HepG2 (cell line): ENCODE results near the gene FBXL7. TPM values are rescaled to one million over a fixed set of nuclear protein-coding genes. Genes with fewer than 3 reads are reported as not detected.

ENCODE experiments used
- ATAC-seq: fragments of 200-7000 bp; cut with Tn5 transposase; 3 replicates; pipeline ENCODE4 v1.9.1; 2020; ENCODE audit warnings: mild to moderate bottlenecking, moderate library complexity
- BruUV-seq: library from RNA; stranded (reverse); fragments of 400-500 nt; replicated peaks from 2 replicates; lab custom pipeline; 2021; lab: Mats Ljungman, UMichigan
- CTCF ChIA-PET: fragments of 300-600 bp; formaldehyde crosslinking; extraction: SDS; loops from one replicate; lab custom pipeline; 2021; ENCODE audit warnings: low total read pairs, inconsistent platforms, low intra/inter-chr PET ratio; lab: Yijun Ruan, JAX
- POLR2A ChIA-PET: fragments of 350-600 bp; sonication (Branson Sonifier 250); formaldehyde crosslinking; loops from one replicate; lab custom pipeline; 2020; ENCODE audit warnings: antibody characterized with exemption, inconsistent platforms; lab: Yijun Ruan, JAX
- DNase-seq: peaks from one replicate; pipeline ENCODE4 v3.0.0-alpha.2; 2015; ENCODE audit warnings: low spot score
- FAIRE-seq: peaks from 3 replicates; lab custom pipeline; 2011; peaks lifted over from hg19 to GRCh38; lab: Jason Lieb, UNC
- H2AFZ ChIP-seq: one replicate; pipeline ENCODE4 v1.6.1; 2011; ENCODE audit warnings: low read length, inconsistent platforms
- H3K27ac ChIP-seq: fragments of 300-600 bp; 3 replicates; pipeline ENCODE4 v1.8.0; 2011; ENCODE audit warnings: mixed run types, mild to moderate bottlenecking, mixed read lengths, low read length, inconsistent platforms; ENCODE audit not compliant: insufficient read depth; ENCODE audit errors: extremely low read length
- H3K27me3 ChIP-seq, 2 experiments: fragments of 200-600 bp in 1 of 2; 2 replicates in 1 of 2; 3 replicates in 1 of 2; pipeline versions ENCODE4 v1.6.0 to v1.8.0; 2011; ENCODE audit warnings: low read length in 2 of 2, mild to moderate bottlenecking in 2 of 2, moderate library complexity in 2 of 2, inconsistent platforms in 1 of 2; ENCODE audit not compliant: insufficient read depth in 2 of 2, control insufficient read depth in 1 of 2
- H3K36me3 ChIP-seq, 2 experiments: fragments of 200-600 bp in 1 of 2; replicated peaks in 1 of 2; 2 replicates in 1 of 2; 3 replicates in 1 of 2; pipeline versions ENCODE4 v1.5.1 to v1.8.0; 2011; ENCODE audit warnings: low read length in 2 of 2, inconsistent platforms in 1 of 2; ENCODE audit not compliant: insufficient read depth in 2 of 2, control insufficient read depth in 1 of 2
- H3K4me1 ChIP-seq: 2 replicates; pipeline ENCODE4 v1.5.1; 2012; ENCODE audit warnings: low read length, inconsistent platforms; ENCODE audit not compliant: insufficient read depth
- H3K4me2 ChIP-seq: 2 replicates; pipeline ENCODE4 v1.6.0; 2011; ENCODE audit warnings: low read depth, low read length, inconsistent platforms
- H3K4me3 ChIP-seq, 3 experiments: fragments of 200-600 bp in 1 of 3; sonication (generic), shearing (Covaris generic) in 1 of 3; replicated peaks in 1 of 3; 2 replicates each; pipeline ENCODE4 v1.5.1; 2011 to 2016; ENCODE audit warnings: low read length in 3 of 3, inconsistent platforms in 2 of 3, low read depth in 2 of 3, mild to moderate bottlenecking in 2 of 3, control low read depth in 1 of 3, mixed read lengths in 1 of 3; ENCODE audit not compliant: insufficient read depth in 1 of 3
- H3K79me2 ChIP-seq: one replicate; pipeline ENCODE4 v1.6.1; 2011; ENCODE audit warnings: low read length, inconsistent platforms; ENCODE audit not compliant: insufficient read depth
- H3K9ac ChIP-seq: 2 replicates; pipeline ENCODE4 v1.6.0; 2011; ENCODE audit warnings: mild to moderate bottlenecking, low read depth, low read length, inconsistent platforms; ENCODE audit not compliant: insufficient read depth
- H3K9me3 ChIP-seq: 2 replicates; pipeline ENCODE4 v1.5.1; 2012; ENCODE audit warnings: mild to moderate bottlenecking, low read length
- H4K20me1 ChIP-seq: 2 replicates; pipeline ENCODE4 v1.6.0; 2011; ENCODE audit warnings: inconsistent platforms, mild to moderate bottlenecking, low read length, moderate library complexity; ENCODE audit not compliant: insufficient read depth
- ATF7 ChIP-seq, 2 experiments: fragments of 450-650 bp in 1 of 2; sonication (generic) in 1 of 2; formaldehyde crosslinking in 1 of 2; IDR thresholded peaks; 2 replicates each; pipeline versions ENCODE4 v1.4.0 to v1.6.1; 2016 to 2020; ENCODE audit warnings: antibody characterized with exemption in 1 of 2, mild to moderate bottlenecking in 1 of 2, missing genetic modification reagents in 1 of 2
- ATF7-NPFF ChIP-seq: sonication (generic); formaldehyde crosslinking; IDR thresholded peaks from 2 replicates; pipeline ENCODE4 v1.8.1; 2023; ENCODE audit warnings: mild to moderate bottlenecking, low read depth, missing genetic modification reagents, moderate library complexity
- BCL3 ChIP-seq: sonication (generic); formaldehyde crosslinking; IDR thresholded peaks from 2 replicates; pipeline ENCODE4 v1.5.1; 2020; ENCODE audit warnings: mild to moderate bottlenecking, missing genetic modification reagents, moderate library complexity
- CCAR2 ChIP-seq: fragments of 200-400 bp; formaldehyde crosslinking; optimal IDR thresholded peaks from 2 replicates; pipeline ENCODE3; 2018; ENCODE audit warnings: low read depth, mild to moderate bottlenecking, low read length, moderate library complexity
- GABPB1 ChIP-seq: IDR thresholded peaks from 2 replicates; pipeline ENCODE4 v1.6.1; 2016; ENCODE audit warnings: mild to moderate bottlenecking, missing genetic modification reagents, moderate library complexity, missing compliant biosample characterization
- KAT2B ChIP-seq: fragments of 150-350 bp; IDR thresholded peaks from 2 replicates; pipeline ENCODE4 v1.6.1; 2014; ENCODE audit warnings: low read depth, low read length, borderline replicate concordance
- KDM2A ChIP-seq: sonication (generic); formaldehyde crosslinking; IDR thresholded peaks from 2 replicates; pipeline ENCODE4 v1.4.0; 2020; ENCODE audit warnings: low read depth, missing genetic modification reagents, borderline replicate concordance
- KDM4B ChIP-seq: sonication (generic); formaldehyde crosslinking; IDR thresholded peaks from 2 replicates; pipeline ENCODE4 v1.4.0; 2020; ENCODE audit warnings: missing genetic modification reagents
- MBD4 ChIP-seq: IDR thresholded peaks from 2 replicates; pipeline ENCODE4 v1.6.1; 2012; ENCODE audit warnings: low read length, inconsistent platforms, borderline replicate concordance
- PHF8 ChIP-seq: sonication (generic); formaldehyde crosslinking; IDR thresholded peaks from 2 replicates; pipeline ENCODE4 v1.5.0; 2020; ENCODE audit warnings: missing genetic modification reagents
- ZBTB26 ChIP-seq: IDR thresholded peaks from 2 replicates; pipeline ENCODE4 v1.6.1; 2016; ENCODE audit warnings: missing compliant biosample characterization, missing genetic modification reagents, borderline replicate concordance
- ZBTB4 ChIP-seq: sonication (generic); formaldehyde crosslinking; IDR thresholded peaks from 2 replicates; pipeline ENCODE4 v1.4.0; 2020; ENCODE audit warnings: missing genetic modification reagents, mild to moderate bottlenecking, borderline replicate concordance
- ZFP90 ChIP-seq: sonication (generic); formaldehyde crosslinking; IDR thresholded peaks from 2 replicates; pipeline ENCODE4 v1.8.0; 2022; ENCODE audit warnings: missing genetic modification reagents, mild to moderate bottlenecking, inconsistent platforms, borderline replicate concordance
- ZNF143 ChIP-seq: sonication (generic); formaldehyde crosslinking; IDR thresholded peaks from 2 replicates; pipeline ENCODE4 v1.4.0; 2020; ENCODE audit warnings: missing genetic modification reagents
- ZNF274 ChIP-seq: sonication (generic); formaldehyde crosslinking; IDR thresholded peaks from 2 replicates; pipeline ENCODE4 v1.5.1; 2020; ENCODE audit warnings: mild to moderate bottlenecking, missing genetic modification reagents
- ZNF44 ChIP-seq: sonication (generic); formaldehyde crosslinking; IDR thresholded peaks from 2 replicates; pipeline ENCODE4 v1.5.1; 2020; ENCODE audit warnings: mild to moderate bottlenecking, missing genetic modification reagents
- ZNF629 ChIP-seq: sonication (generic); formaldehyde crosslinking; conservative IDR thresholded peaks from 2 replicates; pipeline ENCODE4 v1.5.0; 2020; ENCODE audit warnings: missing genetic modification reagents
- ZNF674 ChIP-seq: sonication (generic); formaldehyde crosslinking; IDR thresholded peaks from 2 replicates; pipeline ENCODE4 v1.5.0; 2020; ENCODE audit warnings: low read depth, mild to moderate bottlenecking, missing genetic modification reagents
- ZZZ3 ChIP-seq: sonication (generic); formaldehyde crosslinking; IDR thresholded peaks from 2 replicates; pipeline ENCODE4 v1.4.0; 2020; ENCODE audit warnings: missing genetic modification reagents, mild to moderate bottlenecking, borderline replicate concordance
- WGBS: methylation state at CpG from one replicate; pipeline ENCODE4 v1.1.6; 2017; ENCODE audit warnings: low lambda C conversion rate; 5-methylcytosine and 5-hydroxymethylcytosine counted together
- in situ Hi-C: cut with HindIII; loops from 2 replicates; pipeline ENCODE4 v1.10.0; 2017; ENCODE audit warnings: low pct_unique_long_range_greater_than_20kb; ENCODE audit not compliant: extremely low pct_ligation_motif_present
- intact Hi-C: fragments of 100-400 bp; cut with micrococcal nuclease; formaldehyde crosslinking; loops from one replicate; pipeline ENCODE4 v1.10.0; 2022; ENCODE audit not compliant: unreplicated experiment
- polyA plus RNA-seq, 8 experiments: library from polyadenylated mRNA; depleted of rRNA in 3 of 8; stranded (reverse) in 7 of 8; unstranded in 1 of 8; fragments of >200 nt; fragmentation: Illumina TruSeq in 4 of 8; extraction: Trizol in 4 of 8; gene quantifications; 2 replicates each; pipeline versions ENCODE4 v1.2.1 to v1.2.3, GENCODE V29; 2011 to 2016; ENCODE audit warnings: low read depth in 4 of 8, missing spikeins in 1 of 8, mixed read lengths in 1 of 8; ENCODE audit not compliant: insufficient read depth in 1 of 8
- total RNA-seq, 5 experiments: library from RNA; depleted of rRNA; stranded (reverse); fragments of >200 nt; fragmentation: Illumina TruSeq; extraction: Trizol; gene quantifications; 2 replicates each; pipeline ENCODE4 v1.2.3, GENCODE V29; 2016; ENCODE audit warnings: low read depth in 1 of 5

The FBXL7 gene
- total and polyA plus RNA-seq, 2 of the 13 experiments (the other 11 are each of a cell fraction or from before 2014, with no cell fraction given), result 0.07 TPM; not detected in 1

- H3K4me3 ChIP-seq, result no peak overlapping the region
- H3K4me2 ChIP-seq, result no peak overlapping the region
- no TSS peak for BruUV-seq
- H3K9ac ChIP-seq, result no peak overlapping the region
- DNase-seq (no peak), FAIRE-seq (no peak), ATAC-seq (no peak)
- ChIA-PET POLR2A (no interaction called here), CTCF (no interaction called here)
- intact Hi-C loops, result loop anchor here (2.0 kb wide), 1 partner anchor 312 kb away; no protein-coding TSS in a partner anchor
- no peaks in the 10 kb centered on the region for H3K4me1 ChIP-seq
- H3K36me3 ChIP-seq, result no peaks in the 10 kb centered on the region
- no peaks in the 10 kb centered on the region for H3K9me3 ChIP-seq
- in situ Hi-C loops, result no loop called here
- no peak overlapping the region for H2AFZ ChIP-seq
- H3K27ac ChIP-seq, result no peak overlapping the region
- H3K79me2 ChIP-seq, result no peaks in the 10 kb centered on the region
- no peaks in the 10 kb centered on the region for H3K27me3 ChIP-seq
- WGBS, result 0% methylated on average over 1 of the region's 1 CpG
- no peaks in the 10 kb centered on the region for H4K20me1 ChIP-seq
- TF ChIP-seq KAT2B (no peak), ZBTB4 (CRISPR knock-in tag) (no peak), ZNF674 (CRISPR knock-in tag) (no peak), KDM2A (CRISPR knock-in tag) (no peak), ATF7-NPFF (CRISPR knock-in tag) (no peak), ZNF629 (no peak), MBD4 (no peak), BCL3 (CRISPR knock-in tag) (no peak), KDM4B (CRISPR knock-in tag) (no peak), PHF8 (CRISPR knock-in tag) (no peak), ZNF143 (CRISPR knock-in tag) (no peak), CCAR2 (no peak), ZFP90 (CRISPR knock-in tag) (no peak), ATF7 (IDR thresholded peaks at IDR 0.05) (no peak), ATF7 (CRISPR knock-in tag; IDR thresholded peaks at IDR 0.05) (no peak), ZZZ3 (CRISPR knock-in tag) (no peak), GABPB1 (CRISPR knock-in tag) (no peak), ZBTB26 (CRISPR knock-in tag) (no peak), ZNF274 (CRISPR knock-in tag) (no peak), ZNF44 (CRISPR knock-in tag) (no peak)
Observed at GRCh38 chr5:15682566-15682965, 182.6 kb downstream of the FBXL7 start.
